ENCODE measurements around the gene OXSR1.
"Not testable (repeated sequence)": the region's sequence is repeated elsewhere in the genome, so short reads cannot be mapped to it uniquely, and the experiment has no call there.

The OXSR1 gene

DNA sequence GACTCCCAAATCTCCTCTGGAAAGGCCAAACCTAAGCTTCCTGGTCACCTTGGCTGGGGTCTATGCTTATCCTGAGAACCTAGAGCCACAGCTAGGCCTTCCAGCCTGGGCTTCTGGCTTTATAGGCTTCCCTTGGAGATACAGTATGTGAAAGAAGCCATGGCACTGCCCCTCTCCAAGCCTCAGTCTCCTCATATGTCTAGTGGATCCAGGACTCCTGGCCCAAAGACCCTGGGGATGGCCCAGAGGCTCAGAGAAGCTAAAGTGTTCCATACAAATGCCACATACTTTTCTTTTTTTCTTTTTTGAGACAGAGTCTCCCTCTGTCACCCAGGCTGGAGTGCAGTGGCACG lies 37.1 kb upstream of the OXSR1 start:
- no peak for DNase-seq

- no peak for DNase-seq
These were observed 36.3 kb upstream of the OXSR1 start for GRCh38 chr3:38129058-38129457.

- DNase-seq: no peak
These were observed 34.7 kb upstream of the OXSR1 start for GRCh38 chr3:38130631-38131065.

DNA sequence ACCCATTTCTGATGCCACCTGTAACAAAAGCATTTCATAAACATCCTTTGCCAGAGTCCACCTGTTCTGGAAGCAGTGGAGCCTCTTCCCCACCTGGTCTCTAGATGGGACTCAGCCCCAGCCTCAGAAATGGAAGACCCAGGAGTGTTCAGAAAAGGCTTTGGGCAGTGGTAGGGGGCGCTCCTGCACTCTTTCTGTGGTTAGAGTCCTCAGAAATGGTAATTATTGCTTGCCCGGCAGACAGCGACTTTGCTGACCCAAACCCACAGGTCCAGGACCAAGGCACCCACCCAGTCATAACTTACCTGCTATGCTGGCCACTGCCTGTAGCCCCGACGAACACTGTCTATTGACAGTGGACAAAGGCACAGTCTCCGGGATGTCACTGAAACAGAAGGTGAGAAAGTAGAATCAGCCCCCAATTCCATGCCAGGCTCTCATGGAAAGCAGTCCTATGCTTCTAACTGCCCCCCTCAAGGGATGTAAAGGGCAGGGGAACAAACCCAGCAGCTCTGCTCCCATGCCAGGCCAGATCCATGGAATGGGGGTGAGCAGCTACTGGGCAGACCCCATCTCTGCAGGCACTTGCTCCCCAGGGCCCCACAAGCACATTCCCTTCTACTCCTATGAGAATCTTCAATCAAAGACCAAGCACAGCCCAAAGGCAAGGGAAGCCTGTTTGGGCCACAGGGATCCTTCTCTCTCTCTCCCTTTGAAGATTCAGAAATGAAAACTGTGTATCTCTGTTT lies 33.5 kb upstream of the OXSR1 start:
- no peak for DNase-seq

- DNase-seq: no peak
These were observed 32.2 kb upstream of the OXSR1 start for GRCh38 chr3:38133209-38133556.

DNA sequence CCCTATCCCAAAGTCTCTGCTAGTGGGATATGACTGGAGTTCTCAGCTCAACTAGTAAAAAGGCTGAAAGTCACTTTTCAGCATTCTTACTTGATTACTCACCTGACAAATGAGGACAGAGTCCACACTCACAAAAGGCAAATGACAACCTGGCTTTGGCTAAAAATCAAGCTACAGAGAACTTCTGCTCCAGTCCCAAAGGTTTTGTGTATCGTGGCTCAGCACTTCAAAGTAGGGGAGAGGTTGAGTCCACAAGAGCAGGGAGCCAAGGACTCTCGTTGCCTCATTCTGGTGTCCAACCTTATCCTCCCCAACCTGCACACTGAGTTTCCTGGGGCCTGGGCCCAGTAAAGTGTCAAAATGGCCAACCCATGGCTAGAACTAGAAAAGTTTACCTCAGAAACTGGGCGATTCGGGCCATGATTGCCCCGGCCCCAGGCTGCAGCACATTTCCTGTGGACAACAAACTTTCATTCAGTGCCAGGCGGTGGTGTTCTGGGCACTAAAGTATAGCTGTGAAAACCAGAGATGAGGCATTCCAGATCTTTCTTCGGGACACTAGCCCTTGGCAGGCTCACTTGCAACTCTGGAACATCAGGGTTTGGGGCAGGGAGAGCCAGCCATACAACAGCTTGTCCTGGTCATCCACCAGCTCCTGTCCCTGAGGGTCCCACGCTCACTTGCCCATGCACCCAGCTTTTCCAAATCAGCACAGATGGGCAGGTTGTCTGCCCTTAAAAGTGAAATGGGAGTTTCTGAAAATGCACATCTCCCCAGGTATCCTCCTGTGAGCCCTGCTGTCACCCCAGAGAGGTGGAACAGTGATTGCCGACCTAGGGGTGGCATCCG lies 31.6 kb upstream of the OXSR1 start:
- no peak for DNase-seq

GRCh38 chr3:38134517-38135143 lies 30.7 kb upstream of the OXSR1 start:
- not testable (repeated sequence) for DNase-seq

DNA sequence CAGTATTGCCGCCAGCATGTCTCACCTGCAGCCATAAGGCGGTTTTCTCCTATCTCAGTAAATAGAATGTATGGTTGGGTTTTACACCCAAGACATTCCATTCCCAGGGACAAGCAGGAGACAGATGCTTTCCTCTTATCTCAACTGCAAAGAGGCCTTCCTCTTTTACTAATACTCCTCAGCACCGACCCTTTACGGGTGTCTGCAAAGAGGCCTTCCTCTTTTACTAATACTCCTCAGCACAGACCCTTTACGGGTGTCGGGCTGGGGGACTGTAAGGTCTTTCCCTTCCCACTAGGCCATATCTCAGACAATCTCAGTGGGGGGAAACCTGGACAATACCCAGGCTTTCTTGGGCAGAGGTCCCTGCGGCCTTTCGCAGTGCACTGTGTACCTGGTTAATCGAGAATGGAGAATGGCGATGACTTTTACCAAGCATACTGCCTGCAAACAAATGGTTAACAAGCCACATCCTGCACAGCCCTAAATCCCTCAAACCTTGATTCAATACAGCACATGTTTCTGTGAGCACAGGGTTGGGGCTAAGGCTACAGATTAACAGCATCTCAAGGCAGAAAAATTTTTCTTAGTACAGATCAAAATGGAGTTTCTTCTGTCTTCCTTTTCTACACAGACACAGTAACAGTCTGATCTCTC lies 29.6 kb upstream of the OXSR1 start:
- peak; percentile 63 for DNase-seq

DNA sequence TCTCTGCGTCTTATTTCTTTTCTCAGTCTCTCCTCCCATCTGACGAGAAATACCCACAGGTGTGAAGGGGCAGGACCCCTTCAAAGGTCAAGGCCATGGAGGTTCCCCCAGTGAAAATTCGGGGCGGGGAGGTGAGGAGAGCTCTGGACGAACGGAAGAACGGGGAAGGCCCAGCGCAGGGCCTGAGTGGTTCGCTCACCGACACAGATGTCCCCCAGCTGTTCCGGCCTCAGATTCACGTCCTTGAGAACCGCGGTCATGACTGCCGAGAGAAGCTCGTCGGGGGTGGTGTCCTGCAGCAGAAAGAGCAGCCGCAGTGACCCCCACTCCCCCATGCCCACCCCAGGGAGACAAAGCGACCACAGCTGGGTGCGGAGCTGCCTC lies 29.0 kb upstream of the OXSR1 start:
- DNase-seq: no peak

GRCh38 chr3:38136777-38137614 lies 28.3 kb upstream of the OXSR1 start, which contains the start of gene ACAA1:
TSS of gene ACAA1 (minus strand) at chr3:38137127. CDS start at chr3:38137035, 92 bp downstream.
- peak; percentile 99 for DNase-seq

DNA sequence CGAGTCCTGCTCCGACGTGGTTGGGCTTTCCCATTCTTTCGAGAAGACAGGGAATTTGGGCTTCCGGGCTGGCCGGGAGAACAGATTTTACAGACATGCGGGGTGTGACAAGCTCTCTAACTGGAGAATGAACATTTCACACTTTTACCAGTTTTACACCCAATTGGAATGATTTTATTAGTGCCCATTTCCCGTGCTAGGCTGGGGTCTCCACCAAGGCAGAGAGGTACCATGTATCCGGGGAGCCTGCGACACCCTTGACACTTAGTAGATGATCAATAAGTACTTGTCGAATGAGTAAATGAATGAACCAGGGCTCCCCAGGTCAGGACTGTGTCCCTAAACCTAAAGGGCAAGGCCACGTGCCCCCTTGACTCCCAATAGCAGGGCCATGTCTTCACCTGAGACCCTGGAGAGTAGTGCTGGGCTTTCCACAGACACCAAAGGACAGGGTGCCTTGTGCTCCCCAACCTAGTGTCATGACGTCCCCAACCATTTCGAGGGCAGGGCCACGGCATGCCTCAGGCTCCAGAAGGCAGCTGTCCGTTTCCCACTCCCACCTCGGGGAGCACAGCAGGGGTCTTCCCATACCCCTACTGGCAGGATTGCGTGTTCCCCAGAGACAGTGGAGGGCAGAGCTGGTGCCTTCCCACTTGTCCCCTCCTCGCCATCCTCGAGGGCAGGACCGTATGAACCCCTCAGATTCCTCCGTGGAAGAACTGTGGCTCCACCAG lies 27.6 kb upstream of the OXSR1 start:
- DNase-seq: no peak

GRCh38 chr3:38138349-38139190 lies 26.8 kb upstream of the OXSR1 start, which contains the start of gene MYD88:
TSS of gene MYD88 (plus strand) at chr3:38138661. CDS start at chr3:38138701, 40 bp downstream.
- peak; percentile 59 for DNase-seq

DNA sequence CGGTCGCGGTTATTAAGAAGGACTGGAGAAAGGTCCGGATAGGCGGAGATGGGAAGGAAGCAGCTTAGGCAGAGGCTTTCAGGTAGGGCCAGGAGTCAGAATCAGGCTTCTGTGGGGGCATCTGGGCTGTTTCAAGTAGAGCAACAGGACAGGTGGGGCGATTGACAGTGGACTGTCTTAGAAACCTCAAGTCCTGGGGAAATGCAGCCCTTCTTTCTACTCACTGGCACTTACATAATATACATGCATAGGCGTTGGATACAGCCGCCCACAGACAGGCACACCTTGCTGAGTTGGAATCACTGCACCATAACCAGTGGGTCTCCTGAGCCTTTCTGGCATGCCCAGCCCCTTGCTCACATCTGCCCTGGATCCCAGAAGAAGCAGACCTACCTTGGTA lies 26.1 kb upstream of the OXSR1 start:
- no peak for DNase-seq

DNA sequence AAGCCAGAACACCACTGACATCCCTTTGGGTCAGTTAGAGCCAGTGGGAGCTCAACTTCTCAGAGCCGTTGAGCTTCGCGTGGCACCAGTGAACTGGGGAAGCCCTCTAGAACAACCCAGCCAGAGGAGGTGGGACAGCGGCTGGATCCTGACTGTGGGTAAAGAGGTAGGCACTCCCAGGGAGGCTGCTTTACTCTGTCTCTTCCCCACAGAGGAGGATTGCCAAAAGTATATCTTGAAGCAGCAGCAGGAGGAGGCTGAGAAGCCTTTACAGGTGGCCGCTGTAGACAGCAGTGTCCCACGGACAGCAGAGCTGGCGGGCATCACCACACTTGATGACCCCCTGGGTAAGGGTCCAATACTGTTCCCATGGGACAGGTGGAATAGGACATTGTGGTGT lies 25.7 kb upstream of the OXSR1 start:
- no peak for DNase-seq

- DNase-seq: no peak
These were observed 24.8 kb upstream of the OXSR1 start for GRCh38 chr3:38140326-38141172.

DNA sequence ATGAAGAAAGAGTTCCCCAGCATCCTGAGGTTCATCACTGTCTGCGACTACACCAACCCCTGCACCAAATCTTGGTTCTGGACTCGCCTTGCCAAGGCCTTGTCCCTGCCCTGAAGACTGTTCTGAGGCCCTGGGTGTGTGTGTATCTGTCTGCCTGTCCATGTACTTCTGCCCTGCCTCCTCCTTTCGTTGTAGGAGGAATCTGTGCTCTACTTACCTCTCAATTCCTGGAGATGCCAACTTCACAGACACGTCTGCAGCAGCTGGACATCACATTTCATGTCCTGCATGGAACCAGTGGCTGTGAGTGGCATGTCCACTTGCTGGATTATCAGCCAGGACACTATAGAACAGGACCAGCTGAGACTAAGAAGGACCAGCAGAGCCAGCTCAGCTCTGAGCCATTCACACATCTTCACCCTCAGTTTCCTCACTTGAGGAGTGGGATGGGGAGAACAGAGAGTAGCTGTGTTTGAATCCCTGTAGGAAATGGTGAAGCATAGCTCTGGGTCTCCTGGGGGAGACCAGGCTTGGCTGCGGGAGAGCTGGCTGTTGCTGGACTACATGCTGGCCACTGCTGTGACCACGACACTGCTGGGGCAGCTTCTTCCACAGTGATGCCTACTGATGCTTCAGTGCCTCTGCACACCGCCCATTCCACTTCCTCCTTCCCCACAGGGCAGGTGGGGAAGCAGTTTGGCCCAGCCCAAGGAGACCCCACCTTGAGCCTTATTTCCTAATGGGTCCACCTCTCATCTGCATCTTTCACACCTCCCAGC lies 24.0 kb upstream of the OXSR1 start:
- DNase-seq: no peak

DNA sequence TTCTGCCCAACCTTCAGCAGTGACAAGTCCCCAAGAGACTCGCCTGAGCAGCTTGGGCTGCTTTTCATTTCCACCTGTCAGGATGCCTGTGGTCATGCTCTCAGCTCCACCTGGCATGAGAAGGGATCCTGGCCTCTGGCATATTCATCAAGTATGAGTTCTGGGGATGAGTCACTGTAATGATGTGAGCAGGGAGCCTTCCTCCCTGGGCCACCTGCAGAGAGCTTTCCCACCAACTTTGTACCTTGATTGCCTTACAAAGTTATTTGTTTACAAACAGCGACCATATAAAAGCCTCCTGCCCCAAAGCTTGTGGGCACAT lies 23.4 kb upstream of the OXSR1 start:
- DNase-seq: no peak

DNA sequence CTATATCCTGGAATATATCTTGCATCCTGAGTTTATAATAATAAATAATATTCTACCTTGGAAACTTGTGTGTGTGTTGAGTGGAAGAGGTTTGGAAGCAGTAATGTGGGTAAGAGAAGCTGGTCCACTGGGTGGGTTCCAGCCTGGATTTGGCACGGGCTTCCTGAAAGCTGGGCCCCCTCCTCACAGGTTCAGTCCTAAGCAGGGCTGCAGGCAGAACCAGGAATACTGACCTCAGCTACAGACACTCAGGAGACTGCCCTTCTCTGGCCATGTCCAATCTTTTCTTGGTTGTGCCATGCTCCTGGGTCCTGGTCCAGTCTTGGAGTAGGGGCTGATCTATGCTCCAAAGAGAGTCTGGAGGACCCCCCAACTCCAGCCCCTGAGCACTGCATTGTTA lies 22.4 kb upstream of the OXSR1 start:
- no peak for DNase-seq

GRCh38 chr3:38143511-38143910 lies 21.8 kb upstream of the OXSR1 start:
- no peak for DNase-seq

Data from MV-4-11 (cell line).